Measurements from ENCODE around the gene TBC1D10A. TPM values are rescaled to one million over a fixed set of nuclear protein-coding genes. Genes with fewer than 3 reads are reported as not detected.

Gene TBC1D10A
- total RNA-seq, 2 donors from 2014 or later = 31.5 to 54.2 TPM

DNA sequence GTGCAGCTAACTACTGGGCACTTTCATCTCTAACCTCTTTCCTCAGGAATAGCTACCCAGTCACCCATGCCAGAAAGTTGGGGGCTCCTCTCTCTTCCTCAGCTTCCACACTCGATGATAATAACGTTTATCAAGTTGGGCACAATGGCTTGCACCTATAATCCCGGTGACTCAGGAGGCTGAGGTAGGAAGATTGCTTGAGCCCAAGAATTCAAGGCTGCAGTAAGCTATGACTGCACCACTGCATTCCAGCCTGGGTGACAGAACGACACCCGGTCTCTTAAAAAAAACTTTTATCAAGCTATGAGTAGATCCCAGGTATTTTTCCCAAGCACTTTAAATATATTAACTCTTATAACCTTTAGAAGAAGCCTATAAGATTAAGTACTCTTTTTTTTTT, 27.9 kb upstream of the TBC1D10A start:
- no peak for ATAC-seq (ENCODE audit: insufficient number of reproducible peaks, low FRiP score, low read depth)
- Histone ChIP-seq H3K9me3 (no peaks in the 10 kb centered on the region), H3K27ac (no peak overlapping the region), H3K4me3 (peak overlapping the region; percentile 85), H3K27me3 (replicated peaks; ENCODE audit: insufficient read depth) (no peaks in the 10 kb centered on the region), H3K36me3 (peaks cover 18% of the 10 kb centered on the region), H3K4me1 (ENCODE audit: control insufficient read depth in 1 of 2, low read depth in 2 of 2) (peaks cover 19 to 36% of the 10 kb centered on the region in 2 donors)
- DNase-seq (ENCODE audit: low spot score) = no peak
- TF ChIP-seq, protein P1, sequence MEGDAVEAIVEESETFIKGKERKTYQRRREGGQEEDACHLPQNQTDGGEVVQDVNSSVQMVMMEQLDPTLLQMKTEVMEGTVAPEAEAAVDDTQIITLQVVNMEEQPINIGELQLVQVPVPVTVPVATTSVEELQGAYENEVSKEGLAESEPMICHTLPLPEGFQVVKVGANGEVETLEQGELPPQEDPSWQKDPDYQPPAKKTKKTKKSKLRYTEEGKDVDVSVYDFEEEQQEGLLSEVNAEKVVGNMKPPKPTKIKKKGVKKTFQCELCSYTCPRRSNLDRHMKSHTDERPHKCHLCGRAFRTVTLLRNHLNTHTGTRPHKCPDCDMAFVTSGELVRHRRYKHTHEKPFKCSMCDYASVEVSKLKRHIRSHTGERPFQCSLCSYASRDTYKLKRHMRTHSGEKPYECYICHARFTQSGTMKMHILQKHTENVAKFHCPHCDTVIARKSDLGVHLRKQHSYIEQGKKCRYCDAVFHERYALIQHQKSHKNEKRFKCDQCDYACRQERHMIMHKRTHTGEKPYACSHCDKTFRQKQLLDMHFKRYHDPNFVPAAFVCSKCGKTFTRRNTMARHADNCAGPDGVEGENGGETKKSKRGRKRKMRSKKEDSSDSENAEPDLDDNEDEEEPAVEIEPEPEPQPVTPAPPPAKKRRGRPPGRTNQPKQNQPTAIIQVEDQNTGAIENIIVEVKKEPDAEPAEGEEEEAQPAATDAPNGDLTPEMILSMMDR (IDR thresholded peaks at IDR 0.05) = no peak

GRCh38 chr22:30351226-30351625, 24.5 kb upstream of the TBC1D10A start:
- H3K9me3 ChIP-seq = no peaks in the 10 kb centered on the region
- peaks cover 19 to 28% of the 10 kb centered on the region in 2 donors for H3K4me1 ChIP-seq (ENCODE audit: control insufficient read depth in 1 of 2, low read depth in 2 of 2)
- no peak overlapping the region for H3K4me3 ChIP-seq
- no peaks in the 10 kb centered on the region for H3K27me3 ChIP-seq (replicated peaks; ENCODE audit: insufficient read depth)
- no peak overlapping the region for H3K27ac ChIP-seq
- DNase-seq (ENCODE audit: low spot score) = no peak
- TF ChIP-seq, protein P1 (IDR thresholded peaks at IDR 0.05) = no peak
- H3K36me3 ChIP-seq = peaks cover 31% of the 10 kb centered on the region
- ATAC-seq (ENCODE audit: insufficient number of reproducible peaks, low FRiP score, low read depth) = no peak

DNA sequence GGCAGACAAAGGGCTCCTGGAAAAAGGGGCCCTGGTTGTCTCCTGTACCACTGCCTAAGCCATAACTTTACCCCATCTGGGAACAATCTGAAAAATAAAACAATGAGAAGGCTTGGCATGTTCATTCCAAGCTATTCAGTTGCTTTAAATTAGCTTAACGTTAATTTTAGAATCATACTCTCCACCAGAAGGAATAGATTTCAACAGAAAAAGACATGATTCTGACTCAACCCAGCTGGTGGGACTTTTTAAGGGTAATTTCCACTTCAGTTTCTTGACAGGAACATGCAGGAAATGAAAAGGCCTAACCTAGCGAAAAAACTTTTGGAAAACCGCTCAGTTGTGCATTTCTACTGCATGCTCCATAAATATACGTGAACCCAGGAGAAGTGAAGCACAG, 22.1 kb upstream of the TBC1D10A start:
- Histone ChIP-seq H3K4me1 (ENCODE audit: control insufficient read depth in 1 of 2, low read depth in 2 of 2) (peaks cover 0 to 4% of the 10 kb centered on the region in 2 donors), H3K36me3 (peaks cover 55% of the 10 kb centered on the region), H3K27ac (no peak overlapping the region)

DNA sequence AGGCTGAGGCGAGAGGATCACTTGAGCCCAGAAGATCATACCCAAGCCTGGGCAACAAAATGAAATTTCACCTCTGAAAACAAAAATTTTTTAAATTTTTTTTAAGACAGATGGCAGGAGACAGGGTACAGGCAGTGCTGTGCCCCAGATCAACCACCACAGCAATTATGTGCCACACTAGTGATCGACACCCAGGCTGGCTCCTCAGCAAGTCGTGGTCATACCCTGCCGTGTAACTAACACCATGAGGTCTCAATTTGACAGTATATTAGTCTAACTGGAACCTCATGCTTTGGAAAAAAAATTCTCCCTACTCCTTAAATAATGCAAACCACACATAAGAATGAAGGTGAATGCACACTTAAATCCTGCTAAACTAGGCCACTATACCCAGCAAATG, 21.7 kb upstream of the TBC1D10A start:
- H3K27ac ChIP-seq = no peak overlapping the region
- DNase-seq (ENCODE audit: low spot score) (no peak), ATAC-seq (ENCODE audit: insufficient number of reproducible peaks, low FRiP score, low read depth) (no peak)
- H3K9me3 ChIP-seq = no peaks in the 10 kb centered on the region
- H3K4me3 ChIP-seq = no peak overlapping the region
- no peaks in the 10 kb centered on the region for H3K27me3 ChIP-seq (replicated peaks; ENCODE audit: insufficient read depth)
- peaks cover 59% of the 10 kb centered on the region for H3K36me3 ChIP-seq
- no peaks in the 10 kb centered on the region for H3K4me1 ChIP-seq (ENCODE audit: control insufficient read depth in 1 of 2, low read depth in 2 of 2)
- TF ChIP-seq, protein P1 (IDR thresholded peaks at IDR 0.05) = no peak

More for the DNA sequence above, 22.1 kb upstream of the TBC1D10A start:
- Histone ChIP-seq H3K27me3 (replicated peaks; ENCODE audit: insufficient read depth) (no peaks in the 10 kb centered on the region), H3K4me3 (no peak overlapping the region), H3K9me3 (no peaks in the 10 kb centered on the region)
- DNase-seq (ENCODE audit: low spot score) = no peak
- TF ChIP-seq, protein P1 (IDR thresholded peaks at IDR 0.05) = no peak
- no peak for ATAC-seq (ENCODE audit: insufficient number of reproducible peaks, low FRiP score, low read depth)

DNA sequence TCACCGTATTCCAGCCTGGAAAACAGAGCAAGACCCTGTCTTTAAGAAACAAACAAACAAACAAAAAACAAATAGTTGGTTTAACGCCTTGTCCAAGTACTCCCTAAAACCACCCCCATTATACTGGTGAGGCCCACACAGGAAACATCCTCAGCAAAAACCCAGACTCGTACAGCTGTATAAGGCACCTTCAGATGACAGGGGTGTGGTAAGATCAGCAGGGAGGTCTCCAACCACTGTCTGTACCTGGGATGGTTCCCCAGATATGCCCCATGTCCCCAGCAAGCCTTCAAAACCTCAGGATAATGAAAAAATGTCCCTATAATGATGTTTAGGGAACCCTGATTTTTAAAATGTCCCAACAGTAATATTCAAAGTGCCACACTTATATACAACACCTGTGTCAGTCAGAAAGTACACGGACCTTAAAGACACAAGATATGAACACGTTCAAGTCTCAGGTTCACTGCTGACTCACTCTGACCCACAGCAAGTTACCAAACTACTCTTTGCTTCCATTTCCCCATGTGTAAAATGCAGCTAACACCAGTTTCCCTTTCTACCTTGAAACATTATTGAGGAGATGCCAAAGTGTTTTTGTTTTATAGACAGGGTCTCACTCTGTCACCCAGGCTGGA, 20.6 kb upstream of the TBC1D10A start:
- H3K36me3 ChIP-seq = peaks cover 63% of the 10 kb centered on the region
- H3K9me3 ChIP-seq = no peaks in the 10 kb centered on the region
- ATAC-seq (ENCODE audit: insufficient number of reproducible peaks, low FRiP score, low read depth) = no peak
- no peak for DNase-seq (ENCODE audit: low spot score)
- H3K4me1 ChIP-seq (ENCODE audit: control insufficient read depth in 1 of 2, low read depth in 2 of 2) = peaks cover under 1 to 2% of the 10 kb centered on the region in 2 donors
- no peak overlapping the region for H3K27ac ChIP-seq
- TF ChIP-seq, protein P1 (IDR thresholded peaks at IDR 0.05) = no peak
- no peak overlapping the region for H3K4me3 ChIP-seq
- no peaks in the 10 kb centered on the region for H3K27me3 ChIP-seq (replicated peaks; ENCODE audit: insufficient read depth)
